Left ventricle myocardium superior (tissue), 1 donor: Measurements from ENCODE around the gene ADAMTS17. TPM values are rescaled to one million over a fixed set of nuclear protein-coding genes. Genes with fewer than 3 reads are reported as not detected.

Experiments
- ATAC-seq: fragments of 200-7000 bp; cut with Tn5 transposase; one replicate; pipeline ENCODE4 v1.9.1; 2020; ENCODE audit warnings: mild to moderate bottlenecking, moderate library complexity
- DNase-seq: peaks from one replicate; pipeline ENCODE4 v3.0.0-alpha.2; 2020
- intact Hi-C: fragments of 100-400 bp; cut with micrococcal nuclease; formaldehyde crosslinking; loops from one replicate; pipeline ENCODE4 v1.11.0; 2022
- total RNA-seq: library from RNA; stranded (reverse); fragmentation: NEBNext Ultra II Directional; extraction: Animal tissue kit (Norgen Biotek cat#: 25700); gene quantifications from one replicate; pipeline ENCODE4 v1.2.1, GENCODE V29; 2021
- donor health status: DM: no; HTN: yes; CAD: no; lungs with severe emphysema.

ADAMTS17 gene
- total RNA-seq, 1 donor from 2014 or later = 2.9 TPM

- no peak for ATAC-seq
- intact Hi-C loops = no loop called here
- no peak for DNase-seq
Observed at GRCh38 chr15:100169615-100170290, 172.0 kb downstream of the ADAMTS17 start.

GRCh38 chr15:100168787-100169186, 173.0 kb downstream of the ADAMTS17 start:
- ATAC-seq = no peak

GRCh38 chr15:100167884-100168375, 173.8 kb downstream of the ADAMTS17 start:
- DNase-seq = peak; percentile 56
- intact Hi-C loops = no loop called here
- ATAC-seq = peak; percentile 85

More at GRCh38 chr15:100168787-100169186, 173.0 kb downstream of the ADAMTS17 start:
- intact Hi-C loops = no loop called here
- DNase-seq = no peak

GRCh38 chr15:100166313-100166712, 175.5 kb downstream of the ADAMTS17 start:
- intact Hi-C loops = no loop called here
- DNase-seq (no peak), ATAC-seq (no peak)

- intact Hi-C loops = no loop called here
- ATAC-seq = no peak
- no peak for DNase-seq
Observed at GRCh38 chr15:100163961-100164360, 177.8 kb downstream of the ADAMTS17 start.

GRCh38 chr15:100160953-100161352, 180.8 kb downstream of the ADAMTS17 start:
- no peak for ATAC-seq
- DNase-seq = no peak

GRCh38 chr15:100159436-100159835, 182.3 kb downstream of the ADAMTS17 start:
- intact Hi-C loops = no loop called here
- no peak for ATAC-seq
- no peak for DNase-seq

More at GRCh38 chr15:100160953-100161352, 180.8 kb downstream of the ADAMTS17 start:
- intact Hi-C loops = no loop called here

GRCh38 chr15:100158356-100158755, 183.4 kb downstream of the ADAMTS17 start:
- no peak for ATAC-seq
- DNase-seq = no peak
- intact Hi-C loops = no loop called here

GRCh38 chr15:100156201-100156600, 185.6 kb downstream of the ADAMTS17 start:
- DNase-seq (no peak), ATAC-seq (no peak)
- intact Hi-C loops = no loop called here

GRCh38 chr15:100154338-100154737, 187.4 kb downstream of the ADAMTS17 start:
- intact Hi-C loops = no loop called here
- no peak for ATAC-seq
- no peak for DNase-seq

GRCh38 chr15:100152463-100152862, 189.3 kb downstream of the ADAMTS17 start:
- DNase-seq (peak; percentile 44), ATAC-seq (peak; percentile 75)
- intact Hi-C loops = no loop called here

GRCh38 chr15:100150906-100151305, 190.9 kb downstream of the ADAMTS17 start:
- DNase-seq (no peak), ATAC-seq (no peak)
- intact Hi-C loops = no loop called here

GRCh38 chr15:100147828-100148227, 193.9 kb downstream of the ADAMTS17 start:
- no peak for DNase-seq
- ATAC-seq = no peak
- intact Hi-C loops = no loop called here

GRCh38 chr15:100143378-100143777, 198.4 kb downstream of the ADAMTS17 start:
- intact Hi-C loops = no loop called here
- no peak for DNase-seq
- ATAC-seq = no peak

GRCh38 chr15:100141311-100142001, 200.3 kb downstream of the ADAMTS17 start:
- intact Hi-C loops = no loop called here
- DNase-seq (no peak), ATAC-seq (peak; percentile 38)

GRCh38 chr15:100140527-100141308, 201.1 kb downstream of the ADAMTS17 start:
- no peak for DNase-seq
- intact Hi-C loops = no loop called here
- no peak for ATAC-seq

- no peak for DNase-seq
- intact Hi-C loops = no loop called here
Observed at GRCh38 chr15:100134586-100134985, 207.2 kb downstream of the ADAMTS17 start.

GRCh38 chr15:100134089-100134583, 207.6 kb downstream of the ADAMTS17 start:
- ATAC-seq = no peak
- no peak for DNase-seq
- intact Hi-C loops = no loop called here

More at GRCh38 chr15:100134586-100134985, 207.2 kb downstream of the ADAMTS17 start:
- no peak for ATAC-seq

- intact Hi-C loops = no loop called here
- DNase-seq = no peak
- no peak for ATAC-seq
Observed at GRCh38 chr15:100133001-100133400, 208.8 kb downstream of the ADAMTS17 start.

- intact Hi-C loops = no loop called here
- ATAC-seq (no peak), DNase-seq (no peak)
Observed at GRCh38 chr15:100132309-100132708, 209.5 kb downstream of the ADAMTS17 start.
